ENCODE measurements around the gene NOD1.
"Not testable (repeated sequence)": the region's sequence is repeated elsewhere in the genome, so short reads cannot be mapped to it uniquely, and the experiment has no call there.

Gene NOD1, protein sequence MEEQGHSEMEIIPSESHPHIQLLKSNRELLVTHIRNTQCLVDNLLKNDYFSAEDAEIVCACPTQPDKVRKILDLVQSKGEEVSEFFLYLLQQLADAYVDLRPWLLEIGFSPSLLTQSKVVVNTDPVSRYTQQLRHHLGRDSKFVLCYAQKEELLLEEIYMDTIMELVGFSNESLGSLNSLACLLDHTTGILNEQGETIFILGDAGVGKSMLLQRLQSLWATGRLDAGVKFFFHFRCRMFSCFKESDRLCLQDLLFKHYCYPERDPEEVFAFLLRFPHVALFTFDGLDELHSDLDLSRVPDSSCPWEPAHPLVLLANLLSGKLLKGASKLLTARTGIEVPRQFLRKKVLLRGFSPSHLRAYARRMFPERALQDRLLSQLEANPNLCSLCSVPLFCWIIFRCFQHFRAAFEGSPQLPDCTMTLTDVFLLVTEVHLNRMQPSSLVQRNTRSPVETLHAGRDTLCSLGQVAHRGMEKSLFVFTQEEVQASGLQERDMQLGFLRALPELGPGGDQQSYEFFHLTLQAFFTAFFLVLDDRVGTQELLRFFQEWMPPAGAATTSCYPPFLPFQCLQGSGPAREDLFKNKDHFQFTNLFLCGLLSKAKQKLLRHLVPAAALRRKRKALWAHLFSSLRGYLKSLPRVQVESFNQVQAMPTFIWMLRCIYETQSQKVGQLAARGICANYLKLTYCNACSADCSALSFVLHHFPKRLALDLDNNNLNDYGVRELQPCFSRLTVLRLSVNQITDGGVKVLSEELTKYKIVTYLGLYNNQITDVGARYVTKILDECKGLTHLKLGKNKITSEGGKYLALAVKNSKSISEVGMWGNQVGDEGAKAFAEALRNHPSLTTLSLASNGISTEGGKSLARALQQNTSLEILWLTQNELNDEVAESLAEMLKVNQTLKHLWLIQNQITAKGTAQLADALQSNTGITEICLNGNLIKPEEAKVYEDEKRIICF

DNA sequence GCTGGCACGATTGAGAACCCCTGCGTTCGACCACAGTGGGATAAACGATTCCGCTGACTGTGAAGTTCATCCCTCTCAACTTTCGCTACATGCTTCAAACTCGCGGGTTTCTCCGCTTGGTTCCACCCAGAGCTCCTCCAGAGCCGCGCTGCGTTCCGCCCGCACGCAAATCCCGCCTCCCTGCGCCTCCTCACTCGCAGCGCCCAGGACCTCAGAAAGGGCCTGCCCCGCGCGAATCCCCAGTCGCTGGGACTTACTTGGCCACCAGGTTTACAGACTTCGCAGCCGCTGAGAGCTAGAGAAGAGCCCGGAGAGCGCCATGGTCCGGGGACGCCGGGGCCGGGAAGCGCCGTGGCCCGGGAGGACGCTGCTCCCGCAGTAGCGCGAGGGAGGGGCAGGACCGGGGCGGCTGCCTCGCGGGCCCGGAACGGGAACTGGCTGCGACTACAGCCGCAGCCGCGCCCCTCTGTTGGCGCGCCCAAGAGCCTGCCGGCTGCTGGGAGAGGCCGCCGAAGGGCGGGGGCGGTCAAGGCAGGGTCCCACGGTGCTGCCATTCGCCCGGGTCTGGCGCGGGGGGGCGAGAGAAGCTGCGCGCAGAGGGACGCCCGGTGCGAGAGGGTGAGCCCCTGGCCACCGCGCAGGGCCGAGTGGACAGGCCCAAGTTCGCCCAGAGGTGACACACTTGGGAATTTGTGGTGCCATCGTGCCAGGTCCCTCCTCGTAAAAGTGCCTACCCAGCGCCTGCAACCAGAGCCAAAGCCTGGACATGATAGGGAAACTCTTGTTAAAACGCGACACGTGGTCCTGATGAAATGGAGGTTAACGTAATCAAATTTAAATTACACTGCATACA lies at the start of gene NOD1:
Gene NOD1, minus strand, starts transcription at position 436 of the 853 bp plus-strand sequence. CDS start 21,863 bp downstream, outside the sequence.
- DNase-seq (ENCODE audit: low read depth in 2 of 2), result peak; percentile 56 to 64

DNA sequence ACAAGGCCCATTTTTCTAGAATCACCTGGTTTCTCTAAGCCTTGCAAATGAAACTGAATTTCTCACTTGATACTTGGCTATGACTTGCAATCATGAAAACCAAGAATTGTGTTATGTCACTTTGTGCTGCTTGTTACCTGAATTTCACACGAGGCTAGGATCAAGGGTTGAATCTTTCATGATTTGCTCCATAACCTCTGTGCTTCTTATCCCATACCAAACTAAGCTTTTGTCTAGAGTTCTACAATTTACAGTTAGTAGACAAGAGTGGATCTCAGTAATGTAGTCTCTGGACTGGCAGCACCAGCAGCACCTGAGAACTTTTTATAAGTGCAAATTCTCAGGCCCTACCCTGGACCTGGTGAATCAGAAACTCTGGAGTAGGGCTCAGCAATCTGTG lies 48.7 kb upstream of the NOD1 start:
- not testable (repeated sequence) for DNase-seq (ENCODE audit: low read depth in 2 of 2)

DNA sequence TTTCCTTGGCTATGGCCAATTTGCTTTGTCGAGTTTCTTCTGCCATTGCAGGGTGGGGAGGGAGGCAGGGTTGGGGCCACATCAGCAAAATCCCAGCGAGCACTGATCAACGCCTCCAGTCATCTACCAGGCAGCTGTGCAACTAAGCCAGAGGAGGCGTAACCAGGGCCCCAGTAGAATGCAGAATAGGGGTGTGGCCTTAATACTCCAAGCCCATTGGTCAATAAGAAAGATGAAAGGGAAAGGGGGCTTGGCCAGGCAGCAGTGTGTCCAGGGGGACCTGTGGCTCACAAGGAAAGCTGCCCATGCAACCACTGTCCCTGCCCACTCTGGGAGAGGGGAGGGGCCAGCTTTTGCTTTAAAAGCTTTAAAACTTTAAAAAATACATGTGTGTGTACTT lies 47.6 kb upstream of the NOD1 start:
- no peak for DNase-seq (ENCODE audit: low read depth in 2 of 2)

DNA sequence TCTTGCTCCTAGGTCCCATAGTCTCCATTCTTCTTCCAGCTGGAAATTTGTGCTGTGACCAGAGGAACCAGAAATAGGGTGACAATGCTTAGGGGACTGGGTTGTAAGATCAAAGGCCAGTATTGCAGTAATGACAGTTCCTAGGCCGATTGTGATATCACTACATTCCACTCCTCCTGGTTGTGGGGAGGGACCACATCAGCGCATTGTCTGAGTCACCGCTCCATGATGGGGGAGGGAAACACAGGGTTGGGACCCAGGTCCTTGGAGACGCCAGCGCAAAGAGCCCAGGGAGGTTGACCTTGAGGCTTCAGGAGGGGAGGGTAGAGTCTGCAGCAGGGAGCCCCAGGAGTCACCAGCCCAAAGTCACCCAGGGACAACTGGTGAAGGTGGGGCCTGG lies 46.8 kb upstream of the NOD1 start:
- DNase-seq (ENCODE audit: low read depth in 2 of 2), result no peak

DNA sequence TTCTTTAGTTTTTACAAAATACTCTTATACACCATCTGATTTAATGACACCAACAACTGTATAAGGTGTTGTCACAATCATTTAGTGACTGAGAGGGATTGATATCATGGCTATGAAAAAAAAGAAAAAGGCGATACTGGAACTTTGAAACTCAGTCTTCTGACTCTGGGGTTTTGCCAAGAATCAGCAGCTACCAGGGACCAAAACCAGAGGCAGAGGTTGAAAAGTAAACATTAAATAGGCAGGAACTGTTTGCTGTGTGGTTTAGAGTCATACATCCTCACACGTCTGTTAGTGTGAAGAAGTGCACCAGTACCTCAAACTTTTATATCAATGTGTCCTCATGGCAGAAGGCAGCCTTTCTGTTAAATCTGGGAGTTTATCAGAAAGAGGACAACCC lies 46.0 kb upstream of the NOD1 start:
- no peak for DNase-seq (ENCODE audit: low read depth in 2 of 2)

DNA sequence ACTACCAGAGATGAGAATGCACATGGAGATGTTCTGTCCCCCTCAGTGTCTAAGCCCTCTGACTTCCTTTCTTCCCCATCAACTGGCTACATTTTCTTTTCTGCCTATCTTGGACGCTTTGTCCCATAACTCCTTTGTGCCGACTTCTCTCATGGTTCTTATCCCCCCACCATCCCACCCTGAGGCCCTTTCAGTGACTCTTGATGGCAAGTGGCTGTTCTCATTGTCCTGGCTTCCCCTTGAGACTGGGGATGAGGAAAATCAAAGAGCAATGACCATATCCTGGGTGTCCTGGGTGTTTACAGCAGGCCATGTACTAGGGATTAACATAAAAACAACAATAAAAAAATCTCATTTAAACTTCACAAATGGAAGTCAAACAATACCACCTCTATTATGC lies 44.9 kb upstream of the NOD1 start:
- no peak for DNase-seq (ENCODE audit: low read depth in 2 of 2)

DNA sequence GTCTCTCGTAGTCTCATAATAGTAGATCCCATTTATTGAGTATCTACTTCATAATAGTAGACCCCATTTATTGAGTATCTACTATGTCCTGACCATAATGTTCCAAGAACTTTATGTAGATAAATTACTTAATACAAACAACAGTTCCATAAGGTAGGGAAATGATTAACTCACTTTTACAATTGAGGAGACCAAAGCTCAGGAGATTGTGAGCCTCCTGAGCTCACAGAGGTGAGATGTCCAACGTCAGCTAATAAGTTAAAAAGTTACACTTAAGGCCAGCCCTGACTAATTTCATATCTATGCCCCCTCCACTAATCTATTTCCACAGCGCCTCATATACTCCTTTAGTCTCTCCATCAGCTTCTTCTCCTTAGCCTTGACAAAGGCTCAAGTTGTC lies 43.6 kb upstream of the NOD1 start:
- no peak for DNase-seq (ENCODE audit: low read depth in 2 of 2)

DNA sequence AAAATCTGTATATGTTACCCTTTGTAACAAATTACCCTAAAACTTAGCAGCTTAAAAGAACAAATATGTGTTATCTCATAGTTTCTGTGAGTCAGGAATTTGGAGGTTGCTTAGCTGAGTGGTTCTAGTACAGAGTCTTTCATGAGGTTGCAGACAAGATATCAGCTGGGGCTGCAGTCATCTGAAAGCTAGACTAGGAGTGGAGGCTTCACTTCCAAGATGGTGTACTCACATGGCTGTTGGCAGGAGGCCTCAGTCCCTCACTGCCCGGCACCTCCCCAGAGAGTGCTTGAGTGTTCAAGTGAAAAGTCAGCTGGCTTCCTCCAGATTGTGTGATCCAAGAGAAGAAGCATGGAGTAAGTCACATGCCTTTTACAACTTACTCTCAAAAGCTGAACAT lies 42.9 kb upstream of the NOD1 start:
- DNase-seq (ENCODE audit: low read depth in 2 of 2), result no peak

DNA sequence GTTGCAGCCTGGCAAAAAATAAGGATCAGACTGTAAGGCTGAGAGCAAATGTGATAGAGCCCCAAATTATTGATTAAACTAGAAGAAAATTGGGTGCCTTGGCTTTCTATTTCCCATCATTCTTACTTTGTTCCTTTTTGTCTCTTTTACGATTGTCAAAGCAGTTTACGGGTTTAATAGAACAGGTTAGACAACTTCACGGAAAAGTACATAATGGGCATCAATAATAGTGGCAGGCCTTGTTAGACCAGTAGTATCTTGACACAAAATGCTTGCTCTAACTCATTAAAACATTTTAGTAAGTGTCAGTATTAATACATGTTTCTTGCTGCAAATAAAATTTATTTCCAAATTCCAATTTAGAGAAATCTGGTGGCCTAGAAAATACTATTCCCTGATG lies 40.5 kb upstream of the NOD1 start:
- DNase-seq (ENCODE audit: low read depth in 2 of 2), result no peak

DNA sequence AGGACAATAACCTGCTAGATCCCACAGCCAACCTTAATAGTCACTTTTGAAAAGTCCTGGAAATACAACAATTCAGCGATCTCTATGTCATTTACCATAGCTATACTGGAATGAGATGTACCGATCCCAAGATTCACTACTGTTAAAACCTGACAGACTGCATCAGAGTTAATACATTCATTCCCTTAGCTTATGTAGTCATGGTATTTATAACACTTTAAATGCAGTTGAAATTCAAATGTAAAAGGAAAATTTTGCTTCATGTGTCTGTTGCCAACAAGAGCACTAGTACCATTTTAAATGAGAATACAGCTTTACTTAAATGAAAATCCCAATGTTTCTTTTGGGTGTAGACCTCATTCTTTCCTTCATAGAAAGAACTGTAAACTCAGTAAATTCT lies 37.2 kb upstream of the NOD1 start:
- DNase-seq (ENCODE audit: low read depth in 2 of 2), result no peak

DNA sequence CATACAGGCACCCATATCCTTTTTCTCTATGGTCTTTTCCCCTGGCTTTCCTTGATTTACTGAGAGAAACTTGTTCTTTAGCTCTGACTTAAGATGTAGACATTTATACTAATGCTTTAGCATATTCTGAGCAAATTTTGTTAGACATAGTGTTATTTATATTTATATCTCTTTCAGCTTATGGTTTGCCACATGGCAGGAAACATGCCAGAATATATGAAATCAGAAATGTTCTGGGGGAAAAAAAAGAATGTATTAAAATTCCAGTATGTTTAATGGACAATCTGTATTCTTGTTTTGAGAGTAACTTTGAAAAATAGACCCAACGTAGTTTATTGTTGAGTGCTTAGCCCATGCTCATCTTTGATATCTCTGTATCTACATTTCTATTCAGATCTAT lies 36.2 kb upstream of the NOD1 start:
- DNase-seq (ENCODE audit: low read depth in 2 of 2), result no peak

DNA sequence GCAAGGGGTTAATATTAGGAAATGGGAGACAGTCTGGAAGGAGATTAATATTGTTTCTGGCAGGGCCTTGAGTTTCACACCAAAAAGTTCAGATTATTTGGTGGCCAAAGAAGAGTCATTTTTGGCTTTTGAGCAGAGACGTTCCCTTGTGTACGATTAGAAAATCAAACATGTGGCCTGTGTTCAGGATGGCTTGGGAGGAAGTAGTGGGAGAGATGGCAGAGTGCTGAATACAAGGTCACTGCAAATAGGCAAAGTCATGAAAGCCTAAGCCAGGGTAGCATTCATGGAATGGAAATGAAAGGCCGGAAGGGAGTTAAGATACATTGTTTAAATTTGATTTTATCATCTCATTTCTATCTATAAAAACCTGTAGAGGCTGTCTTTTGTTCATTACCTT lies 35.6 kb upstream of the NOD1 start:
- no peak for DNase-seq (ENCODE audit: low read depth in 2 of 2)

DNA sequence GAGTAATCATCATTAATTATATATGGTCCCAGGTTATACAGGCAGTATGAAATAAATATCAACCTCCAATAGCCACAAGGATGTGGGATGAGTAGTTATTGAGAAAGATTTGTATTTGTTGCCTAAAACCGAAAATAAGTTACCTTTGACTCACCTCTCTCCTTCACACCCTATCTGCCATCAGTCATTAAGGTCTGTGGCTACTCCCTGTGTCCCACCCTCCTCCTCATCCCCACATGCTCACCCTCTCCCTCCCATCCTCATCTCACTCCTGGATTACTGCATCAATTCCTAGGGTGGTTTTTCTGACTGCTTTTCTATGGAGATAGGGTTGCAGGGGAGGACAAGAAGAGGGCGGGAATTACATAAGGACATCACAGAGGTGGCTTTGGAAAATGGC lies 35.2 kb upstream of the NOD1 start:
- no peak for DNase-seq (ENCODE audit: low read depth in 2 of 2)

DNA sequence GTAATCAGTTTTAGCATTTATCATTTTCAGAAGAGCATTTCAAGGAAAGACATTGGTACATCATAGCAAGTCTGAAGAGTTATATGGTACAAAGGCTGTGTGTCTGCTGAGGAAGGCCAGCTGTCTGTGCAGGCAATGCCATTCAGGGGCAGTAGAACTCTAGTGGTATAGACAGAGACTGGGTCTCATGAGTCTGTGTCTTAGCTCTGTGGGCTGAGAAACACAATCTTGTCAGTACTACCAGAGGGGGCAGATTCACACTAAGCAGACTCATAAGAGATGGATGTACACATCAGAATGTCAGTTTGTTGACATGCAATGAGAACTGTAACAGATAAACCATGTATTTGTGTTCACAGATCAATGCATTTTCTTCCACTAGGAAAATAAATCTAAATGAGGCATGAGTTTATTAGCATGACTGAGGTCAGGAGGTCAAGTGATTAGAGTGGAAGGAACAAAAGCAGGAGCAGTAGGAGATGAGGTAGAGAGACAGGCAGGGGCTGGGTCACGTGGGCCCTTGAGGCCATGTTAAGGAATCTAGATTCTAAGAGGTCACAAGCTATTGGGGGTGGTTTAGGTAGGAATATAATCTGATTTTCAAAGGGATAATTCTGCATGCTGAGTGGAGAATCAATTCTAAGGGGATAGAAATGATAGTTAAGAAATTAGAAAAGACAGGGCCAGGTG lies 33.5 kb upstream of the NOD1 start:
- DNase-seq (ENCODE audit: low read depth in 2 of 2), result no peak

DNA sequence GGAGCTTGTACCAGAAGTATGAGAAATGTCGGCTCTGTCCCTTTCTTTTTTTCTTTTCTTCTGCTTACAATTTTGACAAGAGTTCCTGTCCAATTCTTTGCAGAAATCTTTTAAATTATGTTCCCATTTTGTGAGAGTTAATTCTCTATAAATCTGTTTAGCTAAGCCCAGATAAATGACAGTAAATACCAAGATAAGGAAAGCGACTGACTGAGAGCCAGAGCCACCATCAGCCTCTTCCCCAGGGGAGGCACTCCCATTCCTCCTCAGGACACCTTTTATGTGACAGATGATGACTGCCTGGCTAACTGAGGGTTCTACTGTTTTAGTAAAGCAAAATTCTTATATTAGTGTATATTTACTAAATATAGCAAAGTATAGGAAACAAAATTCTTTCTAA lies 32.9 kb upstream of the NOD1 start:
- DNase-seq (ENCODE audit: low read depth in 2 of 2), result no peak

DNA sequence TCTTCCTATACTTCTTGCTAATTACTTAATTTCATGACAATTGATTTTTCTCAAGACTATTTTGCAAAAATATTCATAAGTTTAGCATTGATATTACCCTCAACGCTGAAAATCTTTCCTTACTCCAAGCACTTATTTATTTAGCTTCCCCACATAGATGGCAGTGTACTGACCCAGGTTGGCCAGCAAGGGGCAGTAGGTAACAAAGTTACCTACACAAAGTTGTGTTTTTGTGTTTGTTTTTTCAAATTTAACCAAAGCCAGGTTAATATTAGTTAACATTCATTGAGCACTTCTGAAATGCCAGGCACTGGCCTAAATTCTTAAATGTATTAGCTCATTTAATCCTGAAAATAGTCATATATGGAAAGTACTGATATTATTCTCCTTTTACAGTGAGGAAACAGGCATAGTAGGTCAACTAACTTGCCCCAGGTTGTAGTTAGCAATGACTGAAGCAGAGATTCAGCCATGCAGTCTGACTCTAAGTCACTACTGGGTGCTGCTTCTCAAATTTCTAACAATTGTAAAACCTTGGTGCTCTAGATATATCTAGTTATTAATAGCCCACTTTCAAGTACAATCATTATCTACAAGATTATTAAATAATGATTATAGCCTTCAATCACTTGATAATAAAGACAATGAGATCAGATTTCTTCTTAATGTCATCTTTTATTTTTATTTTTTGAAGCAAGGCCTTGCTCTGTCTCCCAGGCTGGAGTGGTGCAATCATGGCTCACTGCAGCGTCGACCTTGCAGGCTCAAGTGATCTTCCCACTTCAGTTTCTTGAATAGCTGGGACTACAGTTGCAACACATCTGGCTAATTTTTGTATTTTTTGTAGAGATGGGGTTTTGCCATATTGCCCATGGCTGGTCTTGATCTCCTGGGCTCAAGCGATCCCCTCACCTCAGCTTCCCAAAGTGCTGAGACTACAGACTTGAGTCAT lies 31.8 kb upstream of the NOD1 start:
- no peak for DNase-seq (ENCODE audit: low read depth in 2 of 2)

DNA sequence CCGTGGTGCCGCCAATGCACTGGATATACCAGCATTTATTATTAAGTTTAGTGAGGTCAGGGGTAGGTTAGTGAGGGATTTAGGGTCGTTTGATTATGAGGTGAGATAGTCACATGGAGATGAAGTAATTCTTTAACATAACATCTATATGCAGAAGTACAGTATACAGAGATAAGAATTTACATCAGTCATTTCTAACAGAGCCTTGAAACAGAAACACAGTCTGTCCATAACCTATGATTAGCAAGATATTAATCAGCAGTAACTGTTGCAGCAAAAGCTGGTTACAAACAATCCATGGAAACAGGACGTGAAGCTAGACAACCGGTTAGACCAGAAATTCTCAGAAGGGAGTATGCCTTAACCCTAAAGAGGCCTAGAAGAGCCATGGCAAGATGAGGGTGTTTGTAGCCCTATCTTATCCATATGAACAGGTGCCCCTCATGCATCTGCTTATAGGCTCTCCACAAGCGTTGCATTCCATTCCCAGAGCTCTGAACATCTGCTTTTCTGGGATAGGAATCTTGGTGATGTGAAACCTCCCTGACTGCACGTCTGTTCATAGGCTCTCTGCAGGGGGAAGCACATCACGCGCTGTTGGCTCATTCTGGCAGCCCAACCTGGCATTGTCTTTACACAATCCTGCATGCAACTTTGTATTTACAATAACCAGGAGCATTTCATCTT lies 30.7 kb upstream of the NOD1 start:
- not testable (repeated sequence) for DNase-seq (ENCODE audit: low read depth in 2 of 2)

DNA sequence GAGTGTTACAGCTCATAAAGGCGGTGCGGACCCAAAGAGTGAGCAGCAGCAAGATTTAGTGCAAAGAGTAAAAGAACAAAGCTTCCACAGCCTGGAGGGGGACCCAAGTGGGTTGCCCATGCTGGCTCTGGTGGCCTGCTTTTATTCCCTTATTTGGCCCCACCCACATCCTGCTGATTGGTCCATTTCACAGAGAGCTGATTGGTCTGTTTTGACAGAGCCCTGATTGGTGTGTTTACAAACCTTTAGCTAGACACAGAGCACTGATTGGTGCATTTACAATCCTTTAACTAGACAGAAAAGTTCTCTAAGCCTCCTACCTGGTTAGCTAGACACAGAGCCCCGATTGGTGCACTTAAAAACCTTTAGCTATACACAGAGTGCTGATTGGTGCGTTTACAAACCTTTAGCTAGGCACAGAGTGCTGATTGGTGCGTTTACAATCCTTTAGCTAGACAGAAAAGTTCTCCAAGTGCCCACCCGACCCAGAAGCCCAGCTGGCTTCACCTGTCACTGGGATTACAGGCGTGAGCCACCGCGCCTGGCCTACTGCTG lies 28.8 kb upstream of the NOD1 start:
- not testable (repeated sequence) for DNase-seq (ENCODE audit: low read depth in 2 of 2)

DNA sequence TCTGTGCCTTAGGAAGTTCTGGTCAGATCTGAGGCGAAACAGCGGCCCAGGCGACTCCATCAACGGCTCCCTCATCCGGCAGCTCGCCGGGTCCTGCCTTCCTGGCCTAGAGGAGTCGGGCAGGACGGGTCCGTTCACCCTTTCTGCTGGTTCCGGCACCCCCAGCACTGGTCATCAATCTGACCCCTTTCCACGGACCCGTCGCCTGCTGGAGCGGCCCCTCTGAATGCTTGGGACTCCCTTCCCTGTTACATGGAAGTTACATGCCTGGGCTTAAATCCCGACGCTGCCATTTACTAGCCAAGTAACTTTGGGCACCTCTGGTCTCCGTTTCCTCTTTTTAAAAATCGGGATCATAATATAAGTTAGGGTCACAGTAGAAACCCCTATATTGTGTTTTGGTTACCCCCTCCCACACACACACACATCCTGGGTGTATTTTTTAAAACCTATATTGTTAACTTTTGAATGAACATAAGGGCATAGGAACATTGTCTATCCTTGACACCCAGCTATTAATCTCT lies 26.7 kb upstream of the NOD1 start:
- DNase-seq (ENCODE audit: low read depth in 2 of 2), result no peak
